ENCODE data around the gene XPNPEP3.
"Not testable (repeated sequence)": the region's sequence is repeated elsewhere in the genome, so short reads cannot be mapped to it uniquely, and the experiment has no call there.

The XPNPEP3 gene

GRCh38 chr22:40819599-40820140, 37.3 kb upstream of the XPNPEP3 start:
- no peak for DNase-seq (ENCODE audit: low read depth)
- TF ChIP-seq CTCF (conservative IDR thresholded peaks at IDR 0.05; ENCODE audit: low read depth, low read length): no peak
- peak overlapping the region; percentile 94 for H3K4me3 ChIP-seq (ENCODE audit: low read length)

- no peak for TF ChIP-seq CTCF (conservative IDR thresholded peaks at IDR 0.05; ENCODE audit: low read depth, low read length)
- no peak overlapping the region for H3K4me3 ChIP-seq (ENCODE audit: low read length)
- DNase-seq (ENCODE audit: low read depth): no peak
Observed at GRCh38 chr22:40823426-40823825, 33.5 kb upstream of the XPNPEP3 start.

GRCh38 chr22:40826292-40826691, 30.7 kb upstream of the XPNPEP3 start:
- not testable (repeated sequence) for DNase-seq (ENCODE audit: low read depth); H3K4me3 ChIP-seq (ENCODE audit: low read length)

- H3K4me3 ChIP-seq (ENCODE audit: low read length): no peak overlapping the region
- DNase-seq (ENCODE audit: low read depth): no peak
- no peak for TF ChIP-seq CTCF (conservative IDR thresholded peaks at IDR 0.05; ENCODE audit: low read depth, low read length)
Observed at GRCh38 chr22:40826984-40827741, 29.8 kb upstream of the XPNPEP3 start.

- TF ChIP-seq CTCF (conservative IDR thresholded peaks at IDR 0.05; ENCODE audit: low read depth, low read length): no peak
- no peak for DNase-seq (ENCODE audit: low read depth)
Observed at GRCh38 chr22:40829131-40829530, 27.8 kb upstream of the XPNPEP3 start.

GRCh38 chr22:40834619-40835018, 22.3 kb upstream of the XPNPEP3 start:
- no peak overlapping the region for H3K4me3 ChIP-seq (ENCODE audit: low read length)
- no peak for DNase-seq (ENCODE audit: low read depth)
- TF ChIP-seq CTCF (conservative IDR thresholded peaks at IDR 0.05; ENCODE audit: low read depth, low read length): no peak

More at GRCh38 chr22:40829131-40829530, 27.8 kb upstream of the XPNPEP3 start:
- no peak overlapping the region for H3K4me3 ChIP-seq (ENCODE audit: low read length)

- DNase-seq (ENCODE audit: low read depth): no peak
- TF ChIP-seq CTCF (conservative IDR thresholded peaks at IDR 0.05; ENCODE audit: low read depth, low read length): no peak
- H3K4me3 ChIP-seq (ENCODE audit: low read length): no peak overlapping the region
Observed at GRCh38 chr22:40838486-40838885, 18.5 kb upstream of the XPNPEP3 start.

Data from retinal pigment epithelial cell (primary cell).